ENCODE data around the gene S100A13.
"Not testable (repeated sequence)": the region's sequence is repeated elsewhere in the genome, so short reads cannot be mapped to it uniquely, and the experiment has no call there.

S100A13 gene

DNA sequence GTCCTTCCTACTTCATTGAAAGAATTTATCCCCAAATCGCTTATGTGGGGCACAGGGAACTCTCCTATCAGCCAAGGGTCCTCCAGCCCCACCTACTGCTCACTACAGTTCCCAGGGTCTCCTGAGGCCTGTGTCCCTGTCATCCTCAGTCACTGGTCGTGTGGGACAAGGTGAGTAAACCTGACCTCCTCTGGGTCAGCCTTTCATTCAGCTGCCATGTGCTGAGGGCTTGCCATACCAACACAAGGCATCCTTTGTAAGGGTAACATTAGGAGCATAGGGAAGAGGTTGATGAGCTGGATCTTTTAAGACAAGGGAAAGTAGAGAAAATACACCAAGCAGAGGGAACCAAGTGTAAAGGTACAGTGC lies 20.0 kb upstream of the S100A13 start:
- DNase-seq = no peak

DNA sequence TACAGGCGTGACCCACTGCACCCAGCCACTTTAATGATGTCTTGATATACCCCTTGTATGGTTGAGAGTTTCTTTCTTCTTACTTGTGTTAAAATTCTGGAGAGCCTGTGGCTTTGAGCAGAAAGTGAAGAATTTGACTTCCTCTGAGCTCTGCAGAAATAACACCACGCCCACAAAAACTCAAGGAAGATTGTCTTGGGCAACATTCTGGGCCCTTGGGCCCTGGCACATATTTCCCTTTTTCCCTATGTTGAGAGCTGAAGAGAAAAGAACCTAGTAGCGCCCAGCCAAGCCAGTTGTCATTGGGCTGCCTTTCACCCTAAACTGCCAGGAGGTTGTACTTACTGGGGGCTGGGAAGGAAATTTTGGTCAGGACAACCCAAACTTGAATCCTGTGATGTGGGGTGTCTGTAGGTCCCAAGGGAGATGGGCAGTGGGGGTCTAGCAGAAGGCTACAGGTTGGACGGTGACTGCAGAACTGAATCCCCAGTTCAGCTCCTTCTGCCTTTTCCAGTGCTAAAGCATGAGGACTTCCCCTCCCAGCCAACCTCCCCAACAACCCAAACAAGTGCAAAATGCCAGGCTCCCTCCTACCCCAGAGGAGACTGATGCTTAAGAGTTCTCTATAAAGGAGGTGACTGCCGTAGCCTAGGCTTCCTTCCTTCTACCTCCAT lies 19.5 kb upstream of the S100A13 start:
- DNase-seq = no peak

DNA sequence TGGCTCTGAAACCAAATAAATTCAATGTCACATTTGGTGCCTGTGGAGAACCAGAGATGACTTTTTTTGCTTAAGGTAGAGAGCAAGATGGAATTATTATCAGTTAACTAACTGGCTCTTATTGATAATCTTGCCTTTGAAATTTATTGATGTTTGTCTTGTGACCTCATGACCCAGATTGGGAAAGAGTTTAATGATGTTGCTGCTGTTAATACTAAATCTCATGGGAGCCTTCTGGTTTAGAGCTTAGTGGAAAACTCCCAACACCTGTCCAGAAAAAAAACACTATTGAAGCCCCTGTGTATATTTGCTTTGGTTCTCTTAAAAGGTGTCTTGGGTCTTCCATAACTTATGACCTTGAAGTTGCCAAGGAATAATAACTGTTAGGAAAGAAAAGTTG lies 16.5 kb upstream of the S100A13 start:
- DNase-seq = no peak

DNA sequence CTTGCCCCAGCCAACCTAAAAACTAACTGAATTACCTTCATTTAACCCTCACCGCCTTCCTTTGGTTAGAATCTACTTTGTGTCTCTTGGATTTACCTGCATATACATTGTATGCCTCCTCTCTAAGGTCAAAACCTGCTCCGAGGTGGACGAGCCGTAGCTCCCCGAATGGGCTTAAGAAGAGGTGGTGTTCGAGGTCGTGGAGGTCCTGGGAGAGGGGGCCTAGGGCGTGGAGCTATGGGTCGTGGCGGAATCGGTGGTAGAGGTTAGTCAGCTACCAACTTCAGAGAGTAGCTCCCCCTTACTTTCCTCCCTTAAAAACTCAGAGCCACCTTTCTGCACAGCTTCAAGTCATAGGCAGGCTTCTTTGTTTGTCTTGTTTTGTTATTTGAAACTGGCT lies 15.8 kb upstream of the S100A13 start:
- no peak for DNase-seq

DNA sequence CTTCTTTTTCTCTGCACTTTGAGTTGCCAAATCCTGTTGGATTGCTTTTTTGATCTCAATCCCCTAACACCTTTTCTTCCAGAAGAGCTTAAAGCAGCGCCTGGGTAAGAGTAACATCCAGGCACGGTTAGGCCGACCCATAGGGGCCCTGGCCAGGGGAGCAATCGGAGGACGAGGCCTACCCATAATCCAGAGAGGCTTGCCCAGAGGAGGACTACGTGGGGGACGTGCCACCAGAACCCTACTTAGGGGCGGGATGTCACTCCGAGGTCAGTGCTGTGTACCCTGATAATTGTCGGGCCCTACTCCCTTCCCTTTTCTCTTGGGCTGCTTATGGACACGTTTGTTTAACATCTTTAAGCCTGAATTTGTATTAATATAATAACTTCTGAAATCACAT lies 14.9 kb upstream of the S100A13 start:
- no peak for DNase-seq

DNA sequence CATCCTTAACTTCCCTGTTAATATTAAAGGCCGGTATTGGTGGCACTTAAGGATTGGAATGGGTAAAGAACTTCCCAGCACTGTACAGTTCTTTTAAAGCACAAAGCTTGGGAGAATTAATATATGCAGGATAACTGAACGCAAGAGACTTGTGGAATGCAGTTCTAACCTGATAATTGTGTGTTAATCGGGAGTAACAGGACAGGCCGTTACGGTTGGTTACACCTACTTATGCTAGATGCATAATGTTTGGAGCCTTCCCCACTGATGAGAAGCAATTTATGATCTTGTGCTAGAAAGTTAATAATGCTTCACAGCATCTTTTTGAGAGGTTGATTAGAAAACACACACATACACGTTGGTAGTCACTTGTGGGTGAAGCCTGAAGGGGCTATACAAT lies 13.6 kb upstream of the S100A13 start:
- DNase-seq = no peak

DNA sequence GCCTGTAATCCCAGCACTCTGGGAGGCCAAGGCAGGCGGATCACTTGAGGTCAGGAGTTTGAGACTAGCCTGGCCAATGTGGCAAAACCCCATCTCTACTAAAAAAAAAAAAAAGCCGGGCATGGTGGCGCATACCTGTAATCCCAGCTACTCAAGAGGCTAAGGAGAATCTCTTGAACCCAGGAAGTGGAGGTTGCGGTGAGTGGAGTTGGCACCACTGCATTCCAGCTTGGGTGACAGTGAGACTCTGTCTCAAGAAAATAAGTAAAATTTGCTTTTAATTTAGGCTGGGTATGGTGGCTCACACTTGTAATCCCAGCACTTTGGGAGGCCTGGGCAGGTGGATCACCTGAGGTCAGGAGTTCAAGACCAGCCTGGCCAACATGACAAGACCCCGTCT lies 12.9 kb upstream of the S100A13 start:
- DNase-seq = not testable (repeated sequence)

DNA sequence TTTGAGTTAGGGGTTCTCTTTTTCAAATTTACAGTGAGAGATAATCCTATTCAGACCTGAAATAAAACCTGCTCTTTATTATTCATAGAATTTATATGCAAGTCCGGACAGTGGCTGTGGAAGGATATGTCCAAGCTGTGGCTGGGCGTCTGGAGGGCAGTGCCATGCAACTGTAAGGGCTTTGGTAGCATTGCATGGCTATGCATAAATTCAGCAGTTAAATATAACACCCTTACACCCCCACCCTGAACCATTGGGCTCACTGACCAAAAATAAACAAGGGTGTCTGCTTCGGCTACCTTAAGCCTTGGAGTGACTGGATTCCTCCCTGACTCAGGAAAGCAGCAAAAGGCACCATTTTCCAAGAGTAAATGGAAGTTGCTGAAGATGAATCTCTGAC lies 12.0 kb upstream of the S100A13 start:
- DNase-seq = no peak

DNA sequence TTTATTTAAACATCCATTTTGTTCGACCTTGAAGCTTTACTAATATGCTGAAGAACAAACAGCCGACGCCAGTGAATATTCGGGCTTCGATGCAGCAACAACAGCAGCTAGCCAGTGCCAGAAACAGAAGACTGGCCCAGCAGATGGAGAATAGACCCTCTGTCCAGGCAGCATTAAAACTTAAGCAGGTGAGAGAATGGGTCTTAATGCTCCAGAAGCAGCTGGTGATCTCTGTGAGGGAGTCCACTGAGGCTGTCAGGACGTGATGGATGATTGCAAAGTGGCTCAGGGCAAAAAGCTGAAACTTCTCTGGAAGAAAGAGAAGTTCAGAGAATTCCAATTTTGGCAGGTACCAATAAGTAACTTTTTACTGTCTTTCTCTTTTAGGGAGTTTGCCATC lies 11.0 kb upstream of the S100A13 start:
- no peak for DNase-seq

DNA sequence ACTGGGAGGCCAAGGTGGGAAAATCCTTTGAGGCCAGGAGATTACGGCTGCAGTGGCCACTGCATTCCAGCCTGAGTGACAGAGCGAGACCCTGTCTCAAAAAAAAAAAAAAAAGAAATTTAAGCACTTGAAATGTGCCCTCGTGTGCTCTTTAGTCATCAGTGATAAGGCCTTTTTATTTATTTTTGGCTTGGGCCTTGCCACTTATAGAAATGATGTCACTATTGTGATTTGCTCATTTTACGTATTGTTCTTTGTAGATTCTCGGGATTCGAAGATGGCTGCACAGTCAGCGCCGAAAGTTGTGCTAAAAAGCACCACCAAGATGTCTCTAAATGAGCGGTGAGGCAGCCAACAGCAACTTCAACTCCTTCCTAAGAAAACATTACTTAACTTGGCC lies 9.0 kb upstream of the S100A13 start:
- no peak for DNase-seq

DNA sequence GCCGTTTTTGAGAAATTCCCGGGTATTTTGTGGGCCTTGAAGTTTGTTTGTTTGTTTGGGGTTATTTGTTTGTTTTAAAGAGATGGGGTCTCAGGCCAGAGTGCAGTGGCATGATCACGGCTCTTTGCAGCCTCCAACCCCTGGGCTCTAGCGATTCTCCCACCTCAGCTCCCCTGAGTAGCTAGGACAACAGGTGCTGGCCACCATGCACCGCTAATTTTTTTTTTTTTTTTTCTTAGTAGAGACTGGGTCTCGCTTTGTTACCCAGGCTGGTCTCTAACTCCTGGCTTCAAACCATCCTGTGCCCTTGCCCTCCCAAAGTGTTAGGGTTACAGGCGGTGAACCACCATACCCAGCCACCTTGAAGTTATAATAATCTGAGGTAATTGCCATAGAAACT lies 8.6 kb upstream of the S100A13 start:
- DNase-seq = no peak

DNA sequence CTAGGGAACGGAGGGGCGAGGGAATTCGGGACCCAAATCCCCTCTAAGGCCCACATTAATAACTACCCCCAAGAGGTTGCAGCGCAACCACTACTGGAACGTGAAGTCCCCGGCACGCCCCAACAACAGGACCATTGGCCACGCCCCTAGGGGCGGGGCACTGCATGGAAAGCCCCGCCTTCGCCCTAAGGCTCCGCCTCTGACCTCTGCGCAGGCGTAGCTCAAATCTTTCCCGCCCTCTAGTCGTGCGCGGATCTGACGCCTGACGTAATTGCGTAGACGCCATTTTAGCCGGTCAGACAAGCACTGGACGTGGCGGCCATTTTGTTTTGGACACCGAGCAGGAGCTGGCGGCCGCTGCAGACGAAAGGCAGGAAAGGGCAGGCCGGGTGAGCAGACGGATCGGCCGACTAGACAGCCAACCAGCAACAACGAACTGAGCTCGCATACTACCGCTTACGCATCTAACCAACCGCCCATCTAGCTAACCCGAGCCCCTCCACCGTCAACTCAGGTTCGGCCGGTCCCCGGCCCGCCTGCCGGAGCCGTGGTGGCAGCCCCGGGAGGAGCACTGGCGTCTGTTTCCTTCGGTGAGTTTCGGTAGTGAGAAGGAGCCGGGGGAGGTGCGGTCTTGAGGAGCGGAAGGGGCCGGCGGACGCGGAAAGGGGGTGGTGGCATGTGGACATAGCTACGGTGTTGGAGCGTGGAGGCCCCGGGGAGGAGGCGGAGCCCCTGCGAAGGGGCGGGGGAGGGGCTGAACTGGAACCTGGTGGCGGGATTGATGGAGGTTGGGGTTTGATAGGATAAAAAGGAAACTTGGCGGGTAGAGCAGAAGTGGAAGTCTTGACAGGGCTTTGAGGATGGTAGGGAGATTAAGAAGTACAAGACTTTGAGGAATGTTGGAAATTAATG lies 6.7 kb upstream of the S100A13 start, which contains the start of gene CHTOP:
Gene CHTOP (plus strand): TSS at position 313 of the 912 bp plus-strand sequence. CDS start 2,523 bp downstream, outside the sequence.
- DNase-seq = peak; percentile 95

DNA sequence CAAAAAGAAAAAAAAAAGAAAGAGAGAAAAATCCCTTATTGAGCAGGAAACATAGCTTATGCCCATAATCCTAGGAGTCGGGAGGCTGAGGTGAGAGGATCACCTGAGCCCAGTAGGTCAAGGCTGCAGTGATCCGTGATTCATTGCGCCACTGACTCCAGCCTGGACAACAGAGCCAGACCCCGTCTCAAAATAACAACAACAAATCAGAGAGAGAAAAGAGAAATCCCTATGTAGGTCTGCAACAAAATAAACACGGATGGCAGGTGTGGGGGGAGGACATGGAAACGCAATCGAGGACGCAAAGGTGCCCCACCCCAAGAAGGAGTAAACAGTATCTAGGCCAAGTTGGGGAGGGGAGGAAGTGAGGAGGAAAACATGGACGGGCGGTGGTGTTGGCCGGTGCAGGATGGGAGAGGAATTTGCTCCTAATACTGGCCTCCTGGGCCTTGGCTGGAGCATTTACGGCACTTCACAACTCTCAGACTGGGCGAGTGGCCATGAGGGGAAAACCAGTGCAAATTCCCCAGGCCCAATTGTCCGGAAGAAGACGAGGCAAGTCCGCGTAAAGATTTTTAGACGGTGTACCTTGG lies 6.0 kb upstream of the S100A13 start:
- no peak for DNase-seq

DNA sequence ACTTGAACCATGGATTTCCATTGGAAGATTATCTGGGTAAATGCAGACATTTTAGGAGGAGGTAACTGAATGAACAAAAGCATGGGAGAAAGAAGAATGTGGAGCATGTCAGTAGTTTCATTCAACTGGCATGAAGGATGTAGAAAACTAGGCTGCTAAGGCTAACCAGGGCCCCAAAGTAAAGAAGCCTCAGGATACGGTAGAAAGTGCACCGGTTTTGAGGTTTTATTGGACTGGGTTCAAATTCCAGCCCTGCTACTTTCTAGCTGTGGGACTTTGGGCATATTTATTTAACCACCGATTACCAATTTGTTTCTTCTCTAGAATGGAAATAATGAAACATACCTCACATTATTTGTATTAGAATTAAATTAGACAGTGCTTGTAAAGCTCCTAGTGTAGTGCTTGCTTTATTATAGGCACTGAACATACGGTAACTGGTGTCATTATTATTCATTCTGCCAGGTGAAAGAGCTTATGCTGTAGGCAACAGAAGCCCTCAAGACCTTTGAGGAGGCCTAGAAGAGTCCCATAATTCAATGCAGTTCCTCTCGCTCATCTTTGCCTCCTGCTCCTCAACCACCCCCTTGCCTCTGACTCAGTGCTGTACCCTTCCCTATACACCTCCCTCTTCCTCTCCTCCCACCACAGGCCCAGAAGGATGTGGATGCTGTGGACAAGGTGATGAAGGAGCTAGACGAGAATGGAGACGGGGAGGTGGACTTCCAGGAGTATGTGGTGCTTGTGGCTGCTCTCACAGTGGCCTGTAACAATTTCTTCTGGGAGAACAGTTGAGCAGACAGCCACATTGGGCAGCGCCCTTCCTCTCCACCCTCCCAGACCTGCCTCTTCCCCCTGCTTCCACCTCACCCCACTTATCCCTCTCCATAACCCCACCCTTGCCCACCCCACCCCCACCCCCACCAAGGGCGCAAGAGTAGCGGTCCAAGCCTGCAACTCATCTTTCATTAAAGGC lies 4.0 kb upstream of the S100A13 start:
- no peak for DNase-seq

DNA sequence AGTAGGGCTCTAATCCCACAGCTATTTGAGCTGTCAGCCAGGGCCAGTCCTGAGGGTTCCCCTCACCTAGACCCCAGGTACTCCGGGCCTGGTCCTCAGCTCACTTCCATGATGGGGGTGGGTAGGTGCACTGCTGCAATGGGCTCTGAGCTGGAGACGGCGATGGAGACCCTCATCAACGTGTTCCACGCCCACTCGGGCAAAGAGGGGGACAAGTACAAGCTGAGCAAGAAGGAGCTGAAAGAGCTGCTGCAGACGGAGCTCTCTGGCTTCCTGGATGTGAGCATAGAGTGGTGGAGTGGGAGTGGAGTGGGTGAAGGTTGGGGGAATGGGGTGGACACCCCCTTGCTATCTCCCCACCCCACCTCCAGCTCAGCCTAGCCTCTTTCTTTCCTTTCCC lies 3.1 kb upstream of the S100A13 start:
- DNase-seq = no peak

DNA sequence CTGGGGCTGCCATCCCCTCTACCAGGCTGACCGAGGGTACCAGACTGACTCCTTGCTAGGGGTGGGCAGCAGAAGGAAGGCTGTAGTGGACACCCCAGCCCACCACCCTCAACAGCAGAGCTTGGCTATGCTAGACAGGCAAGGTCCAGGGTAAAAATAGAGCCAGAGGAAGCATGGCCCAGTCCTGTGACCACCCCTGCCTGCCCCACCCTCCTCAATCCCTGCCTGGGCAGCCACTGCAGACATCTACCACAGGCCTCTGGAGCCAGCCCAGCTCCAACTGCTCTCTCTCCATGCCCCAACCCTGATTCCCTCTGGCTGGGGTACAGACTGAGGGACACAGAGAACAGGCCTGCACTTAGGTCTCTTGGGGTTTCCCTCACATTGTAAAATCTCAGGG lies 2.7 kb upstream of the S100A13 start:
- DNase-seq = no peak

DNA sequence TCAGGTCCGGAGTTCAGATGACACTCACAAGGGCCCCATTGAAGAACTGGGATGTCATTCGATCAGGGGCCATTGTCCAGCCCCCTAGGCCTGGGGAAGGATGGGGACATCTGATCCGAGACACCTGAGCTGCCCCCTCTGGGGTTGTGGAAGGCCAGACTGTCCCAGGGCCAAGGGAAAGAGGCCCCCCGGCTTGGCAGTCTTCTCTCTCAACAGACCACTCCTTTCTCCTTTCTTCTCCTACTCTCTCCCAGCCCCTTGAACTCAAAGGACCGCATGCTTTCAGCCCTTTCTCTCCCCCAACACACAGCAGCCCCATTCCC lies 2.0 kb upstream of the S100A13 start:
- no peak for DNase-seq

DNA sequence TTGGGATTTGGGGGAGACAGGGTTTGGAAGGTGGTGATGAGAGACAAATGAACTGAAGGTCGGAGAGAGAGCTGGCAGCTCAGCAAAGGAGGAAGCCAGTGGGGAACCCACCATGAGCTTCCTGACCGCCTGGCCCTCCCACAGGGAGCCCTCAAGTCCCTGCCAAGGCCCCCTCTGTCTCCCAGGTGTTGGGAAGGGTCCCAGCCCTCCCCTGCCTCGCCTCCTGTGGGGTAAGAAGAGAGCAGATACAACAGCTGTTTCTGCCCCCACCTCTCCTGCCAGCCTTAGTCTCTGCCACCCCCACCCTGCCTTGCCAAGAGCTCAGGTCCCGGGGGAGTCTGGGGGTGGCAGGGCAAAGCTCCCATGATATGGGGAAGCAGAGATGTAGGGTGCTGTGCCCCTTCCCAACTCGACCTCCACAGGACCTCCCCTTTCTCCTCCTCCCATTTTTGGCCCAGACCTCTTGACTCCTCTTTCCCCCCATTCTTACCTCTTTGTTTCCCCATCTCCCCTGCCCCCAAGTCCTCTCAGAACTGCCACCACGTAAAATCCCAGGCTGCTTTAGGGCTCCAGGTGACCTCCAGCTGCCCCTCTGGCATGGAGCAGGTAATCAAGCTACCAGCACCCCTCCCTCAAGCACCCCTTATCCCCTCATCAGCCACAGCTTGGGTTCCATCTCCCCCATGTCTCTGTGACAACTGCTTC lies 1.5 kb upstream of the S100A13 start:
- DNase-seq = no peak

DNA sequence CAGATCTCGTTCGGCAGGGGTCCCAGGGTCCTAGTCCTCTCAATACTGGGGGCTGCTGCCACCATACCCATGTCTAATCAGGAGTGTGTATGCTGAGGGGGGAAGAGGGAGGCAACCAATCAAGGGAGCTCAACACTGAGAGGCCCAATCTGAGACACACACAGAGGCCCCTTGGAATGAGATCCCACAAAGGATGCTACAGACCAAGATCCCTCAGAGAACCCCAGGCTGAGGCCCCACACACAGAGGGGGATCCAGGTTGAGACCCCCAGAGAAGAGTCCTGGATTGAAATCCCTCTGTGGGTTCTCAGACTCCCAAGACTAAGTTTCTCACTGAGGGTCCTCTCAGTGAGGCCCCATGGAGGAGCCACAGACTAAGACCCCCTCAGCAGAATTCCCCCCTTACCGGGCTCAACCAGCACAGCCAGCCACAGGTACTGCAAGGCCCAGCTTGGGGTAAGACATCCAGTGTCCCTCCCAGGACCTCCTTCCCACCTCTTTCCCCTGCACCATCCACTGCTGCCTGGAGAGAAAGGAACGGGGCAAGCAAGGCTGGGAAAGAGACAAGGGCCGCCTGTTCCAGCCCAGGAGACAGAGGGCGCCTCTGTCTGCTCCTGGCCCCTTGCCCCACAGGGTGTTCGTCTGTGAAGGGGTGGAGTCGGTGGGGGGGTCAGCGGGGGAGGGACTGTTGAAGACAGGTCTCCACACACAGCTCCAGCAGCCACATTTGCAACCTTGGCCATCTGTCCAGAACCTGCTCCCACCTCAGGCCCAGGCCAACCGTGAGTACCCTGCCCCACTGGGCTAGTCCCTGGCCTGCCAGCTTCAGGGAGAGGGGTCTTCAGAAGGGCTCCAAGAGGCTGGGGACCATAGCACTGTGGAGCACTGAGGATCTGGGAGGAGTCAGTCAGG lies 666 bp upstream of the S100A13 start, which contains the start of gene S100A1:
Gene S100A1 (plus strand): TSS at position 720 of the 912 bp plus-strand sequence. CDS start 2,088 bp downstream, outside the sequence.
- no peak for DNase-seq

DNA sequence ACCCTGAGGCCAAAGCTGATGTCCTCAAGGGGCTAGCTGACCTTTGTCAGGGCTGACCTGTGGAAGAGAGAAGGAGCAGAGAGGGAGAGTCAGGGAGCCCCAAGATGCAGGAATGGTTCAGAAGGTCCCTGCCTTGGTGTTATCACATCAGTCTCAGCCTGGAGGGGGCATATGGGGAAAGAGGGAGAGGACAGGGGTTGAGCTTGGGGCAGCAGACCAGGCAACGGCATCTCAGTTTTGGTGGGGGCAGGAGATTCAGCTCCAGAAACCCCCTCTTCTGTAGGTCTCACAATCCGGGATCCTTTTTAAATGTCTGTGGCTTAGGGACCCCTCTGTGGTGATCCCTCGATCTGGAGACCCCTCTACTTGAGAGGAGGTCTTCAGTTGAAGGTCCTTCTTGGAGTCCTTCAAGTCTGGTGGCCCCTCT lies 815 bp downstream of the S100A13 start:
- DNase-seq = no peak
